SK-N-MC (cell line): ENCODE data around the gene PCBP2.
"Not testable (repeated sequence)": the region's sequence is repeated elsewhere in the genome, so short reads cannot be mapped to it uniquely, and the experiment has no call there.

ENCODE experiments used
- EZH2 ChIP-seq: fragments of 200-600 bp; sonication (generic); IDR thresholded peaks from one replicate; pipeline ENCODE4 v1.6.1; 2017; ENCODE audit warnings: antibody characterized with exemption
- POLR2AphosphoS5 ChIP-seq: IDR thresholded peaks from 2 replicates; pipeline ENCODE4 v1.6.1; 2012; ENCODE audit warnings: mild to moderate bottlenecking, low read depth, low read length, borderline replicate concordance

GRCh38 chr12:53435326-53435725 lies 16.6 kb upstream of the PCBP2 start:
- not testable (repeated sequence) for TF ChIP-seq EZH2, POLR2AphosphoS5
